Cortex of kidney (tissue), 1 donor: ENCODE measurements around the gene TUBG2.

ENCODE experiments used
- DNase-seq: peaks from one replicate; lab custom pipeline; 2025; lab: John Stamatoyannopoulos, UW

Gene TUBG2

DNA sequence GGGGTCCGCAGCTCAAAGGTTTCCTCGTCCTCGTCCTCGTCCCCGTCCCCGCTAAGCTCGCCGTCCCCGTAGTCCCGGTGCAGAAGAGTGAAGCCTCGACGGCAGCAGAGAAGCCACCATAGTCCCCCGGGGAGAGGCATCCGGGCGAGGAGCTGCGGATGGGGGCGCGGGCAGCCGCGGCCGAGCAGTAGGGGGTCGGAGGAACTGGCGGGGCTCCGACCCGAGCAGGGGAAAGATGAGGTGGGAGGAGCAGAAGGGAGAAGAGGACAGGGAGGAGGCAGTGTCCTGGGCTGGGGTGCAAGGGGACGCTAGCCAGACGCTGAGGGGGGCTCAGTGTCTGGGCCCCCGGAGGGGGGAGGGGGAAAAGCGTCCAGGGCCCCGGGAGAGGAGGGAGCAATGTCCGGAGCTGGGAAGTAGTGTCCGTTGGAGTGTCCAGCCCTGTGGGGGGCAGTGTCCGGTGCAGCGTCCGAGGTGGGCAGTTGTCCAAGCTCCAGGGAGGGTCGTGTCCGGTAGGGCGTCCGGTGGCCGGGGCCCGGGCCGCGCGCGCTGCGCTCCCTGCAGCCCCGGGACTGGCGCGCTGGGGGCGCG, 17.4 kb downstream of the TUBG2 start, which contains the start of gene PLEKHH3:
PLEKHH3 (minus strand) TSS at position 571 of the 588 bp plus-strand sequence; CDS start at position 140, 431 bp downstream.
- DNase-seq: no peak

DNA sequence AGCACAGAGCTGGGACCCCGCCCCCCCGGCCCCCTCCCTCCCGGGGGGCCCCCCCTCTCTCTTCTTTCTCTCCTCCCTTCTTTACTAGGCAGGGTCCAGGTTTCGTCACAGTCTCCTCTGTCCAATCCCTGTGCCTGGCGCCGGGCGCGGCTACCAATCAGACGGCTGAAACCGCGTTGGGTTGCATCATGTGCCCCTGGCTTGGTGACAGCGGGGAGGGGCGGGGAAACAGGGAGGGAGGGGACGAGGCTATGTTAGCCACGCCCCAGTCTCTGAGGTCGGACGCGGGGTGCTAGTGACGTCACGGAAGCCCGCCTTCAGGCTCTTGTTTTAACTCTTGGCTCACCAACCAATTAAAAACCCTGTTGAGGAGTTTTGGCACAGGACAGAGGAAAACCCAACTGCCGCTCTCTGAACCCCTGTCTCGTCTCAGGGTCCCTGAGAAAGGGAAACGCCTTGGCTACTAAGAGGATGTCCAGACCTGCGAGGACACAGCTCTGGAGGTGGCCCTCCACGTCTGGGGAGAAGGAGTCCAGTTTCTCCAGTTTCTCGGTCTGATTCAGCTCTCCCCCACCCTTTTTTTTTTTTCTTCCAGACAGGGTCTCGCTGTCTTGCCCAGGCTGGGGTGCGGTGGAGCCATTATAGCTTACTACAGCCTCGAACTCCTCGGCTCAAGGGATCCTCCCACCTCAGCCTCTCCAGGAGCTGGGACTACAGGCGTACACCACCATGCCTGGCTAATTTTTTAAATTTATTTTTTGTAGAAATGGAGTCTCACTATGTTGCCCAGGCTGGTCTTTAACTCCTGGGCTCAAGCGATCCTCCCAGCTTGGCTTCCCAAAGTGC, 18.2 kb downstream of the TUBG2 start:
- peak; percentile 74 for DNase-seq

DNA sequence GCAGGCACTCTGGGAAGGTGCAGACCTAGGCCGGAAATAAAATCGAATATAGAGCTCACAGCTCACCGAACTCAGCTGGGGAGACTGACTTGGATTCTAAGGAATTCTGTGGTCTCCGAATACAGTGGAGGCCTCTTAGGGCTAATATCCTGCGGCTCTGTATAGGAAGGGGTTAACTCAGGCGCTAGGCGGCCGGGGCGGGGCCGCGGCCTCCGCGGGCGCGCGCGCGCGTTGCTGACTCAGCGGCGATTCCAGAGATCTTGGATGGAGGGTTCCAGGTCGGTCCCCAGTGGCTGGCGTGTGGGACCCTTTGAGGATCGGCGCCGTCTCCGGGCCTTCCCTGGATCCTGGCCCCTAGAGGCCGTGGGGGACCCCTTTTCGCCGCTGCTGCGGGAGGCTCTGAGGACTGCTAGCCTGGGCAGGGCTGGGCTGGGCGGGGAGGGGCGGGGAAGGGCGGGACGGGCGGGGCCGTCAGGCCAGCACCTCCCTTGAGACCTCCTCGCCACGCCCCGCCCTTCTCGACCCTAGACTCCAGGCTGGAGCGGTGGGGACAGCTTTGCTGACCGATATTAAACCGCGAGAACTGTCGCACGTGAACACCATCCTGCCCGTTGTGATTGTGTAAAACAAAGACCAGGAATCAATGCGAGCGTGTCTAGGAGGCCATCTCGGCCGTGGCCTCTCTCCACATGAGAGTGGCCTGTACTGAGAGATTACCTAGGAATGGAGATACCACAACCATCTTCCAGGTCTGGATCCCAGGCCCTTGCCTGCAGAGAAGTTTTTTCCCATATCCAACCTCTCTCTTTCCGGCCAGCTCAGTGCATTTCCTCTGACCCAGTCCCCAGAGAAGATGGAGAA, 19.1 kb downstream of the TUBG2 start:
- no peak for DNase-seq

DNA sequence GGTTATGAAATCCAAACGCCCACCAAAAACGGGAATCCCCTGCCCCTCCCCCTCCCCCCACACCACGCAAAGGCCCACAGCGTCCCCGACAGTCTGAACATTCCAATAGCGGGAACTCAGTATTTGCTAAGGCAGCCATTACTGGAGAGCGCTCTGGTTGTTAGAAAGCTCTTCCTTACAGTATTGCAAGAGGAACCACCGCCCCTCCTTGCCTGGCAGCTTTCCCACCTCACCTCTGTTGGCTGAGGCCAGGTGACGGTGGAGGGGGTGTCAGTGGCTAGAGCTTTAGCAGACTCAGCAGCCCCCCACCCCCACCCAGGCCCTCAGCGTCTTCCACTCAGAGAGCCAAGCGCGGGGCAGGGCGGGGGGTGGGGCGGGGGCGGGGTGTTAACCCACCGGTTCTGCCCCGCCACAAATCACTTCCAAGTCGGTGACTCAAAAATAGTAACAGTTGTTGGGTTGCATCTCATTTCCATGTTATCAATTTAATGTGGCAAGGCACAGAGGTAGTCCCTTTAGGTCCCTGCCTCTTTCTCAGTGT, 19.9 kb downstream of the TUBG2 start:
- no peak for DNase-seq

DNA sequence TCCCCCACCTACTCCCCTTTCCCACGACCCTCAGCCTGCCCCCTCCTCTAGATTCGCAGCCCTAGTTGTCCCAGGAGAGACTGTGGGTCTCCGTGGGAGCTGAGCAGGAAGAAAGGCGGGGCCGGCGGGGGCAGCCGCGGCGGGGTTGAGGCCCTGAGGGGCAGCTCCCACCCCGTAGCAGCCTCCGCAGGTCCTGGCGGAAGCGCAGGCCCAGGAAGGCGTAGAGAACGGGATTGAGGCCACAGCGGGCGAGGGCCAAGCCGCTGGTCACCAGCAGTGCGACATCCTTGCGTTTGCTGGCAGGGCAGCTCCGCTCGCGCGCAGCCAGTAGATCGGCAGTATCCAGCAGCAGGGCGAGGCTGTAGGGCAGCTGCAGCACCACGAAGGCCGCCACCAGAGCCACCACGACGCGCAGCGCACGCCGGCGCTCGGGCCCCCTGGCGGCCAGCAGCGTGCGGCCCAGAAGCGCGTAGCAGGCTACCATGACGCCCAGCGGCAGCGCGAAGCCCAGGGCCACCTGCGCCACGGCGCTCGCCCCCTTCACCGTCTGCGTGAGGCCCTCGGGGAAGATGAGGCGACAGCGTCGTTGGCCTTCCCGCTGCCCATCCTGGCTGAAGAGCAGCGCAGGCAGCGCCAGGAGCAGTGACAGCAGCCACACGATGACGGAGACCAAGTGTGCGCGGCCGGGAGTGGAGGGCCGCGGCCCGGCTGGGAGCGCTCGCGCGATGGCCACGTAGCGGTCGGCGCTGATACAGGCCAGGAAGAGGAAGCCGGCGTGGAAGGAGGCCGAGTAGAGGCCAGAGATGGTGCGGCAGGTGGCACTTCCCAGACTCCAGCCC, 20.6 kb downstream of the TUBG2 start:
- DNase-seq: no peak

DNA sequence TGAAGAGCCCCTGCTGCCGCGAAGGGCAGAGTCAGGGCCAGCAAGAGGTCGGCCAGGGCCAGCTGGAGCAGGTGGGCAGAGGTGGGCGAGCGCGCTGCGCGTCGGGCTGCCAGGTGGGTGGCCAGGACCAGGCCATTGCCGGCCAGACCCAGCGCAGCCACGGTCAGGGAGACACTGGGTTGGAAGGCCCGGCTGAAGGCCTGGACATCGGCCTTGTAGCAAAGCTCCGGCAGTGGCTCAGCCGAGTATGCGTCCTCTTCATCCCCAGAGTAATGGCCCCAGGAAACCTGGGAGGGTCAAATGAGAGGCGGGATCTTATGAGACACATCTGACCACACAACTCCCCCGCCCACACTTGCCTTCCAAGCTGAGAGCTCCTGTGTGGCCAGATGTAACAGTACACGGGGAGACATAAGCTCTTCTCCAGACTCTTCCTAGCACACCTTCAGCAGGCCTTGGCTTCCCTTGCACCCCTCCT, 21.3 kb downstream of the TUBG2 start:
- DNase-seq: no peak

DNA sequence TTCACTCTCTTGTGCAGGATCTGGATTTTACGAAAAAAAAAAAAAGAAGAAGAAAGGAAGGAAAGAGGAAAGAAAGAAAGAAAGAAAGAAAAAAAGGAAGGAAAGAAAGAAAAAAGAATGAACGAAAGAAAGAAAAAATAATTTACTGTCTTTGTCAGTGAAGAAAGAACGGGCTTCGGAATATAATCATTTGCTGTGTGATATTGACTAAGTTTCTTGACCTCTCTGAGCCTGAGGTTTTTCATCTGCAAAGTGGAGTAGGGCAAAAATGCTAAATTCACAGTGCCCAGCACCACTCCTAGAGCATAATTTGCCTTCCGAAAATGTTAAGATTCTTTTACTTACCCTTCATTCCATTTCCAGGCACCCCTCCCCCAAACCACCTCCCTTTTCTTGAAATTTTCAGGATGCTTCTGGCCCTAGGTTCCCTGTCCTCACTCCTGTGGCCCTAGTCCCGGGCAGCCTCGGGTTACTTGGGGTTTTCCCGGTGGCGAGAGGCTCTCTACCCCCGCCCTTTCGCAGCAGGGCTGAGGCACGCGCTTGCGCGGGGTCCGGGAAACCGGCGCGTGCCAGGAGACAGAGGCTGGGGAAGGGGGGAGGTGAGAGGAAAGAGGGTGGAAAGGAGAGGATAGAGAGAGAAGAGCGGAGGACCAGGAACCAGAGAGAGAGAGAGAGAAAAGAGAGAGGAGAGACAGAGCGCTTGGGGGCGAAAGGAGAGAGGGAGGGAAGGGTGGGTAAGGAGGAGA, 23.1 kb downstream of the TUBG2 start, which contains the start of gene CNTNAP1:
CNTNAP1 (plus strand) TSS at position 556 of the 746 bp plus-strand sequence. CDS start 299 bp downstream, outside the sequence.
- no peak for DNase-seq

DNA sequence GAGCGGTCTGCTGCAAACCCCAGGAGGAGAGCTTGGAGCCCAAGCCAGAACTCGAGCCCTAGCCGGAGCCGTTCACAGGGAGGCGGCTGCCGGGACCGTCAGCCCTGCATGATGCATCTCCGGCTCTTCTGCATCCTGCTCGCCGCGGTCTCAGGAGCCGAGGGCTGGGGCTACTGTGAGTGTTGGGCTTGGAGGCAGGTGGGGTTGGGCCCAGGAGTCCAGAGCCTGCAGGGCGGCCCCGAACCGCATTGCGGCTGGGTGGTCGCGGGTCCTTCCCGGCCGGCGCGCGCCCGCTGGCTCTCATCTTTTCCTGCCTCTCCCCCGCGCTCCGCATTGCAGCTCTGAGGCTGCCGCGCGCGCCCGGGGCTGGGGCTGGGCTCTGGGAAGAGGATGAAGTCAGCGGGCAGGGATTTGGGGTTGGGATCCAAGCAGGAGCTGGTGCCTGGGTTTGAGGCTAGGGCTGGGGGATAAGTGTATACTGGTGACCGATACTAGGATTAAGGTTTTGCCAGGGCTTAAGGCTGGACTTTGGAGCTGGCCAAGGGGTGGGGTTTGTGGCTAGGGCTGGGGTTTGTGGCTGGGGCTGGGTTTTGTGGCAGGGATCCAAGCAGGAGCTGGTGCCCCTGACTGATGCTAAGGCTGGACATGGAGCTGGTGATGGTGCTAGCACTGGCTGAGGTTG, 23.8 kb downstream of the TUBG2 start:
- DNase-seq: no peak

DNA sequence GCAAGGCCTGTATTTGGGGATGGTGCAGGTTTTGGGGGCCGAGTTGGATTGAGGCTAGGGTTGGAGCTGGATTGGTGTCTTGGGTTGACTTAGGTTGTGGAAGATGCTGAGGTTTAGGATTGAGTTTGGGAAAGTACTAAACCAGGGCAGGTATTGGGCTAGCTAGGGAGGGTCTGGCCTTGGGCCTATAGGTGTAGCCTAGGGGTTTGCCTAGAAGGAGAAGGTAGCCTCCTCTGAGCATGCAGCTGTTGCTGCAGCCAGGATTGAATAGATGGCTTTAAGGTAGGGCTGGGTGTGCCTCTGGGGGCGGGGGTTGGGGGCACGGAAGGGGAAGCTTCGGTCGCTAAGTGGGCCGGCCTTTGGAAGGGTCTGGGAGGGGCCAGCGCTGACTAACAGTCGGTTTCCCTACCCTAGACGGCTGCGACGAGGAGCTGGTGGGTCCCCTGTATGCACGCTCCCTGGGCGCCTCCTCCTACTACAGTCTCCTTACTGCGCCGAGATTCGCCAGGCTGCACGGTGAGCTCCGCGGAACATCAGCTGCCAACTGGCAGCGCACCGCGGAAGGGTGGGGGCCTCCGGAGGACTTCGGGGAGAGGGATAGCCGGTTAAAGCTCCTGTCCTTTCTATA, 24.4 kb downstream of the TUBG2 start:
- DNase-seq: no peak

DNA sequence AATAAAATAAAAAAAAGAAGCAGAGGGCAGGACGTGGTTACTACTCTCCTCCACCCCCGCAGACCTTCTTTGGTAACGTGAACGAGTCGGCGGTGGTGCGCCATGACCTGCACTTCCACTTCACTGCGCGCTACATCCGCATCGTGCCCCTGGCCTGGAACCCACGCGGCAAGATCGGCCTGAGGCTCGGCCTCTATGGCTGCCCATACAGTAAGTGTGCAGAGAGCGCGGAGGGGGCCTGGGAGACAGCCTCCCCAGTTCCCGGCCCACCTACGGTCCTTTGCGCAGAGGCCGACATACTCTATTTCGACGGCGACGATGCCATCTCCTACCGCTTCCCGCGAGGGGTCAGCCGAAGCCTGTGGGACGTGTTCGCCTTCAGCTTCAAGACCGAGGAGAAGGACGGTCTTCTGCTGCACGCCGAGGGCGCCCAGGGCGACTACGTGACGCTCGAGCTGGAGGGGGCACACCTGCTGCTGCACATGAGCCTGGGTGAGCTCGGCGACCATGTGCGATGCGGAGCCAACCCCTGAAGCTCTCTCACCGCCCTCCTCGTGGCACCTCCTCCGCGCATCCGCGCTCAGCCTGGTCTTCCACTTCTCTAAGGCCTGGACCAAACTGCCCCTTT, 26.0 kb downstream of the TUBG2 start:
- no peak for DNase-seq

DNA sequence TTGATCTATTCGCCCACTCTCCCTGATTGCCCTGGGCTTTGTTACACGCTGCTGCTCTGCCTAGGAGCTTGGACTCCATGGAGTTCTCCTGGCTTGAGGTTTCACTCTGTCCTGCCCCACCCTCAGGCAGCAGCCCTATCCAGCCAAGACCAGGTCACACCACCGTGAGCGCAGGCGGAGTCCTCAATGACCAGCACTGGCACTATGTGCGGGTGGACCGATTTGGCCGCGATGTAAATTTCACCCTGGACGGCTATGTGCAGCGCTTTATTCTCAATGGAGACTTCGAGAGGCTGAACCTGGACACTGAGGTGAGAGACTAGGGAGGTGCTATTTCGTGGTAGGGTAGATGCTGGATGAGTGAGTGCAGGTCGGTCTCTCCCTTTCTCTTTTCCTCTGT, 26.7 kb downstream of the TUBG2 start:
- no peak for DNase-seq

DNA sequence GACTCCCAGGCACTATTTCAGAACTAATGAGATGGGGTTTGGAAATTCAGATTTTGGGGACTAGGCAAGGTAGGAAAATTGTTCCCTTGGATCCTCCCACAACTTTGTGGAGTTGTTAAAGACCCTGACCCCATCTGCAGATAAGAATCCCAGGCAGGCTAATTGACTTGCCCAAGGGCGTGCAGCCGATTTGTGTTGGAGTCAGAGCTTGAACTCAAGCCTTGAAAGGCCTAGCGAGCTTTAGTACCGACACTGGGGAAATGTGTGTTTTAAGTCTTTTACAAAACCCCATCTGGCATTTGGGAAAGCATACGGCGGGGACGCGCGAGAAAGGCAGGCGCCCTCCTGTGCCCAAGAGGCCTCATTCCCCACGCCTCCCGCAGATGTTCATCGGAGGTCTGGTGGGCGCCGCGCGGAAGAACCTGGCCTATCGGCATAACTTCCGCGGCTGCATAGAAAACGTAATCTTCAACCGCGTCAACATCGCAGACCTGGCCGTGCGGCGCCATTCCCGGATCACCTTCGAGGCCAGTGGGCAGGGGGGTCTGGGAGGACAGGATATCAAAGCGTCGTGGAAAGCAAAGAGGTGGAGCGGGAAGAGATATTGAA, 27.5 kb downstream of the TUBG2 start:
- no peak for DNase-seq

DNA sequence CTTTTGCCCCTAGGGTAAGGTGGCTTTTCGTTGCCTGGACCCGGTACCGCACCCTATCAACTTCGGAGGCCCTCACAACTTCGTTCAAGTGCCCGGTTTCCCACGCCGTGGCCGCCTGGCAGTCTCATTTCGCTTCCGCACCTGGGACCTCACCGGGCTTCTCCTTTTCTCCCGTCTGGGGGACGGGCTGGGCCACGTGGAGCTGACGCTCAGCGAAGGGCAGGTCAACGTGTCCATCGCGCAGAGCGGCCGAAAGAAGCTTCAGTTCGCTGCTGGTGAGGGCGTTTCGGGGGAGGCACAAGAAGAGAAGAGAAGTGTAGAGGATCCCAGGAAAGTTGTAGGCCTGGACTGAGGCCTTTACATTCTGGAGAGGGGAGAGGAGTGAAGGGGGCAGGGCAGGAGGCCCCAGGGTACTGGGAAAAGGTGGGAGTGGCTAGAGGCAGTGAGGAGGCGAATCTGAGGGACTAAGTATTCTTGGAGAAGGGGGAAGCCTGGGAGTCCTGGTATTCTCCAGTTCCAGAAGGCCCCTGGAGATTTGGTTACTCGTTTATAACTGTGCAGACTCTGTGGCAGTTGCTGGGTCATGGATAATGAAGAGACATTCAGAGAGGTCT, 28.7 kb downstream of the TUBG2 start:
- no peak for DNase-seq

DNA sequence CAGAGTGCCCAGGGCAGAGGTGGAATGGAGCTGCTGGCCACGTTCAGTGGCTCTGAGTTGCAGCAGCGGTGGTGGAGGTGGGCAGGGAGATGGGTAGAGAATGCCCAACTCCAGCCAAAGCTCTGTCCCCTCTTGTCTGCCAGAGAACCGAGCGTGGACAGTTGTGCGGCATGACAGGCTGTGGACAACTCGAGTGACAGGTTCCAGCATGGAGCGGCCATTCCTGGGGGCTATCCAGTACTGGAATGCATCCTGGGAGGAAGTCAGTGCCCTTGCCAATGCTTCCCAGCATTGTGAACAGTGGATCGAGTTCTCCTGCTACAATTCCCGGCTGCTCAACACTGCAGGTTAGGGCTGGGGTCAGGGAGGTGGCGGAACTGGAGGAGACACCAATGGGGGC, 31.5 kb downstream of the TUBG2 start:
- DNase-seq: no peak

DNA sequence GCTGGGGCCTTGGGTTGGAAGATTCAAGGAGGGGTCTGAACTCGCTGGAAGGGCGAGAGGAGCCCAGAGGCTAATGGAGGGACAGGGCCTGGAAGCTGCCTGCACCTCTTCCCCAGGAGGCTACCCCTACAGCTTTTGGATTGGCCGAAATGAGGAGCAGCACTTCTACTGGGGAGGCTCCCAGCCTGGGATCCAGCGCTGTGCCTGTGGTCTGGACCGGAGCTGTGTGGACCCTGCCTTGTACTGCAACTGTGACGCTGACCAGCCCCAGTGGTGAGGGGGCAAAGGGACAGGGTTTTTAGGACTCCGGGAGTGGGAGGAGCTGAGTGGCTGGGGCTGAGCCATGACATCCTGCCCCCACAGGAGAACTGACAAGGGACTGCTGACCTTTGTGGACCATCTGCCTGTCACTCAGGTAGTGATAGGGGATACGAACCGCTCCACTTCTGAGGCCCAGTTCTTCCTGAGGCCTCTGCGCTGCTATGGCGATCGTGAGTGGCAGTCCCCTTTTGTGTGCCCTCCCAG, 32.0 kb downstream of the TUBG2 start:
- DNase-seq: no peak

DNA sequence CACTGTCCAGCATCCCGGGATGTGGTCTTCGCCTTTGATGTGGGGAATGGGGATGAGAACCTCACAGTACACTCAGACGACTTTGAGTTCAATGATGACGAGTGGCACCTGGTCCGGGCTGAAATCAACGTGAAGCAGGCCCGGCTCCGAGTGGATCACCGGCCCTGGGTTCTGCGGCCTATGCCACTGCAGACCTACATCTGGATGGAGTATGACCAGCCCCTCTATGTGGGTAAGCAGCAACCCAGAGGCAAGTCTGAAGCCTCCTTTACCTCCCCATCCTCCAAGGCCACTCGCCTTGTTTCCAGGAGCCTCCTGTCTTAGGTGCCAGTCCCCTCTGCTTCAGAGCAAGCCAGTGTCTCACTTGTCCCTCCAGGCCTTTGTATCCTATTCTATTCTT, 33.4 kb downstream of the TUBG2 start:
- DNase-seq: no peak

DNA sequence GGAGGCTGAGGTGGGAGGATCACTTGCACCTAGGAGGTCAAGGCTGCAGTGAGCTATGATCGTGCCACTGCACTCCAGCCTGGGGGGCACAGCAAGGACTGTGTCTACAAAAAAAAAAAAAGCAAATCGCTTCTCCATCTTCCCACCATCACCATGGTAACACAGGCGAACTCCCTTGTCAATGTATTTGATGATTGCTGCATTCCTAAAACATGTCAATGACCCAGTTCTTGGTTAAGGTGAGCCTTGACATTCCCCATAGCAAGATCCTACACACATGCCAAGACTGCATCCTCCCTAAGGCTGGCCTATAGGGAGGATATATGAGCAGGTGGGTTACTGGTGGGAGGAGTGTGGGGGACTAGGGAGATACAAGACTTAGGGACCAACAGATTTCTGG, 35.4 kb downstream of the TUBG2 start:
- no peak for DNase-seq

DNA sequence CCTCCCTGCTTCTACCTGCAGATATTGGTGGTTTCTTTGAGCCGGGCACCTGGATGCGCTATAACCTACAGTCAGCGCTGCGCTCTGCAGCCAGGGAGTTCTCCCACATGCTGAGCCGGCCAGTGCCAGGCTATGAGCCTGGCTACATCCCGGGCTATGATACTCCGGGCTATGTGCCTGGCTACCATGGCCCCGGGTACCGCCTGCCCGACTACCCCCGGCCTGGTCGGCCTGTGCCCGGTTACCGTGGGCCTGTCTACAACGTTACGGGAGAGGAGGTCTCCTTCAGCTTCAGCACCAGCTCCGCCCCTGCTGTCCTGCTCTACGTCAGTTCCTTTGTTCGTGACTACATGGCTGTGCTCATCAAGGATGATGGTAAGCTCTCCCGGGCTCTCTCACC, 36.4 kb downstream of the TUBG2 start:
- no peak for DNase-seq
